Spleen (tissue), 7 donors: ENCODE data around the gene VTI1A.

Source experiments
- POLR2A ChIP-seq, 3 donors: fragments of 450-650 bp; IDR thresholded peaks; one replicate each; pipeline ENCODE4 v1.5.1; 2017; ENCODE audit warnings: antibody characterized with exemption in 3 of 3, mild to moderate bottlenecking in 1 of 3
- TF ChIP-seq, protein P1 (sequence below), 11 experiments: fragments of 200-600 bp in 7 of 11; fragments of 450-650 bp in 4 of 11; sonication (generic) in 4 of 11; IDR thresholded peaks in 8 of 11; conservative IDR thresholded peaks in 3 of 11; 1 replicate in 7 of 11; 2 replicates in 4 of 11; pipeline versions ENCODE4 v1.4.0 to v1.8.0; 2016 to 2021; ENCODE audit warnings: antibody characterized with exemption in 11 of 11, inconsistent platforms in 4 of 11, mild to moderate bottlenecking in 1 of 11
- donor health status: DM: no; HTN: no; CAD: no; lungs with moderate emphysema.
- donor health status: DM: no; HTN: no; CAD: no.
- donor health status: DM: no; HTN: no; CAD: no.

DNA sequence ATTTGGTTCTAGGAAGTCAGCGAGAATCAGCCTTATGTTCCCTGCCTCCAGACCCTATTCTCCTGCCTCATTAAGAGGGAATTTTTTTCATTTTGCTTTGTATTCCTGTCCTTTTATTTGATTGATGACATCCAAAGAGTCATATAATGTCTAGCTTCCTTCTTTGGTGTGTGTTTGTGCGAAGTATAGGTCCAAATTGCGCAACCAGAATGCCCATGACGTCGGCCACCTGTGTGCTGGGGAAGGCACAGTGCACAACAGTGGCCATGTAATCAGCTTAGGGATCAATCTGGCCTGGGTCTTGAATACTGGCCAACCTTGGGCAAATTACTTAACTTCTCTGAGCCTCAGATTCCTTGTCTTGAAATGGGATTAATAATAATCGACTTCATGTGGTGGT is 206.2 kb downstream of the VTI1A start:
- TF ChIP-seq POLR2A (IDR thresholded peaks at IDR 0.05) = no peak
- TF ChIP-seq, protein P1, sequence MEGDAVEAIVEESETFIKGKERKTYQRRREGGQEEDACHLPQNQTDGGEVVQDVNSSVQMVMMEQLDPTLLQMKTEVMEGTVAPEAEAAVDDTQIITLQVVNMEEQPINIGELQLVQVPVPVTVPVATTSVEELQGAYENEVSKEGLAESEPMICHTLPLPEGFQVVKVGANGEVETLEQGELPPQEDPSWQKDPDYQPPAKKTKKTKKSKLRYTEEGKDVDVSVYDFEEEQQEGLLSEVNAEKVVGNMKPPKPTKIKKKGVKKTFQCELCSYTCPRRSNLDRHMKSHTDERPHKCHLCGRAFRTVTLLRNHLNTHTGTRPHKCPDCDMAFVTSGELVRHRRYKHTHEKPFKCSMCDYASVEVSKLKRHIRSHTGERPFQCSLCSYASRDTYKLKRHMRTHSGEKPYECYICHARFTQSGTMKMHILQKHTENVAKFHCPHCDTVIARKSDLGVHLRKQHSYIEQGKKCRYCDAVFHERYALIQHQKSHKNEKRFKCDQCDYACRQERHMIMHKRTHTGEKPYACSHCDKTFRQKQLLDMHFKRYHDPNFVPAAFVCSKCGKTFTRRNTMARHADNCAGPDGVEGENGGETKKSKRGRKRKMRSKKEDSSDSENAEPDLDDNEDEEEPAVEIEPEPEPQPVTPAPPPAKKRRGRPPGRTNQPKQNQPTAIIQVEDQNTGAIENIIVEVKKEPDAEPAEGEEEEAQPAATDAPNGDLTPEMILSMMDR (IDR thresholded peaks at IDR 0.05 in 8 of 11, conservative IDR thresholded peaks at IDR 0.05 in 3 of 11) = no peak
